K562 (cell line): ENCODE data around the gene MND1.

Source experiments
- ARID3B ChIP-seq: fragments of 250-450 bp; sonication (Bioruptor Pico); IDR thresholded peaks from 2 replicates; pipeline ENCODE4 v1.4.0; 2020; ENCODE audit warnings: borderline replicate concordance
- CEBPB ChIP-seq: fragments of 450-650 bp; IDR thresholded peaks from 2 replicates; pipeline ENCODE4 v1.6.1; 2016; ENCODE audit warnings: missing genetic modification characterization, missing compliant biosample characterization
- CTCF ChIP-seq, 3 experiments: IDR thresholded peaks in 2 of 3; conservative IDR thresholded peaks in 1 of 3; 2 replicates each; pipeline ENCODE4 v1.5.1; 2011 to 2012; ENCODE audit warnings: low read length in 3 of 3, mild to moderate bottlenecking in 3 of 3, control low read depth in 2 of 3, improper control_type of control experiment in 1 of 3, inconsistent platforms in 1 of 3, low read depth in 1 of 3, mixed read lengths in 1 of 3, moderate library complexity in 1 of 3; ENCODE audit not compliant: insufficient read depth in 2 of 3
- HDAC6 ChIP-seq: IDR thresholded peaks from 2 replicates; pipeline ENCODE4 v1.6.1; 2012; ENCODE audit warnings: low read depth, mild to moderate bottlenecking, control low read depth, inconsistent platforms, low read length, moderate library complexity
- HMGXB4 ChIP-seq: sonication (generic); formaldehyde crosslinking; IDR thresholded peaks from 2 replicates; pipeline ENCODE4 v1.8.1; 2023; ENCODE audit warnings: mild to moderate bottlenecking, missing genetic modification reagents
- HNRNPH1 ChIP-seq: fragments of 200-400 bp; formaldehyde crosslinking; optimal IDR thresholded peaks from 2 replicates; pipeline ENCODE3; 2017; ENCODE audit warnings: low read depth, mild to moderate bottlenecking, low read length, moderate library complexity
- POLR2A ChIP-seq: fragments of 450-650 bp; conservative IDR thresholded peaks from 2 replicates; pipeline ENCODE4 v1.6.1; 2016
- RCOR1 ChIP-seq, 2 experiments: IDR thresholded peaks; 2 replicates each; pipeline ENCODE4 v1.6.1; 2012; ENCODE audit warnings: low read depth in 2 of 2, low read length in 2 of 2, borderline replicate concordance in 1 of 2, improper control_type of control experiment in 1 of 2
- SMAD1 ChIP-seq: fragments of 150-350 bp; IDR thresholded peaks from 2 replicates; pipeline ENCODE4 v1.6.1; 2014; ENCODE audit warnings: low read length, low read depth; ENCODE audit not compliant: partially characterized antibody
- SMARCE1 ChIP-seq: fragments of 450-650 bp; IDR thresholded peaks from 2 replicates; pipeline ENCODE4 v1.7.1; 2016; ENCODE audit warnings: mild to moderate bottlenecking
- ZBTB12 ChIP-seq: fragments of 250-450 bp; sonication (Bioruptor Pico); IDR thresholded peaks from 2 replicates; pipeline ENCODE4 v1.4.0; 2020
- ZBTB9 ChIP-seq: fragments of 450-650 bp; formaldehyde crosslinking; IDR thresholded peaks from 2 replicates; pipeline ENCODE4 v1.4.0; 2020; ENCODE audit warnings: mild to moderate bottlenecking, moderate library complexity
- ZNF280B ChIP-seq: fragments of 250-450 bp; sonication (Bioruptor Pico); IDR thresholded peaks from 2 replicates; pipeline ENCODE4 v1.5.1; 2021; ENCODE audit warnings: mild to moderate bottlenecking

- TF ChIP-seq HDAC6: no peak
- no peak for TF ChIP-seq ARID3B (CRISPR knock-in tag)
- no peak for TF ChIP-seq CTCF (IDR thresholded peaks at IDR 0.05 in 2 of 3, conservative IDR thresholded peaks at IDR 0.05 in 1 of 3; ENCODE audit: insufficient read depth in 2 of 3, low read depth in 1 of 3, low read length in 3 of 3)
- TF ChIP-seq ZNF280B (CRISPR knock-in tag): no peak
- TF ChIP-seq HNRNPH1: no peak
- TF ChIP-seq CEBPB (tag): no peak
- no peak for TF ChIP-seq ZBTB12
- no peak for TF ChIP-seq ZBTB9
- no peak for TF ChIP-seq HMGXB4
- no peak for TF ChIP-seq SMAD1
- no peak for TF ChIP-seq SMARCE1
- TF ChIP-seq POLR2A: no peak
- no peak for TF ChIP-seq RCOR1 (IDR thresholded peaks at IDR 0.05; ENCODE audit: borderline replicate concordance in 1 of 2, low read depth in 2 of 2, low read length in 2 of 2)
Measured at GRCh38 chr4:153450544-153450917, 106.0 kb downstream of the MND1 start.
